CD4-positive, alpha-beta T cell treated with Interleukin-2 at 100 ng/mL for 4 hours (primary cell): Measurements from ENCODE around the gene TAMM41.
"Not testable (repeated sequence)": the region's sequence is repeated elsewhere in the genome, so short reads cannot be mapped to it uniquely, and the experiment has no call there.

ENCODE experiments used
- DNase-seq: peaks from one replicate; pipeline ENCODE4 v3.0.0-alpha.2; 2020; ENCODE audit warnings: low spot score

Gene TAMM41

DNA sequence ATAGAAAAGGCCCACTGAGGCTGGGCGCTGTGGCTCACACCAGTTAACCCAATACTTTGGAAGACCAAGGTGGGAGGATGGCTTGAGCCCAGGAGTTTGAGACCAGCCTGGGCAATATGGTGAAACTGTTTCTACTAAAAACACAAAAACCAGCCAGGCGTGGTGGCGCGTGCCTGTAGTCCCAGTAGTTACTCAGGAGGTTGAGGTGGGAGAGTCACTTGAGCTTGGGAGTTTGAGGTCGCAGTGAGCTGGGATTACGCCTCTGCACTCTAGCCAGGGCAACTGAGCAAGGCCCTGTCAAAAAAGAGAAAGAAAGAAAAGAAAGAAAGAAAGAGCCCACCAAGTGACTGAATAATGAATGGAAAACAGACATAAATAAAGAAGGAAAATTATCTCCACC, 32.0 kb downstream of the TAMM41 start:
- no peak for DNase-seq

GRCh38 chr3:11810276-11810675, 36.4 kb downstream of the TAMM41 start:
- DNase-seq = no peak

DNA sequence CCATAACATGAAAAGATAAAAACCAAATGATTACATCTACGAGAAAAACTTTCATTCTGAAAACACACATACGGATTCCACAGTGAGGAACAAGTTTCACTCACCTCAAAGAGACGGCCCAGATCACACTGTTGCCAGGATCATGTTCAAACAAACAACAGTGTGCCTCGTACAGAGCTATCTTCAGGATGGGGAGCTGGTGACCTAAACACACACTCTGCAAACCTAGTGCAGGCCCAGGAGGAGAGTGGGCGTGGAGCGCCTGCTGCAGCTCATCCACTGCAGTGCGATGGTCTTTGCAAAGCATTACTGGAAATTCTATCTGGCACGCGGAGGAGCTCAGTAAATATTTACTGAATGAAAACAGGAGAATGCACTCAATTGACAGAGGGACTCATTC, 38.5 kb downstream of the TAMM41 start:
- no peak for DNase-seq

DNA sequence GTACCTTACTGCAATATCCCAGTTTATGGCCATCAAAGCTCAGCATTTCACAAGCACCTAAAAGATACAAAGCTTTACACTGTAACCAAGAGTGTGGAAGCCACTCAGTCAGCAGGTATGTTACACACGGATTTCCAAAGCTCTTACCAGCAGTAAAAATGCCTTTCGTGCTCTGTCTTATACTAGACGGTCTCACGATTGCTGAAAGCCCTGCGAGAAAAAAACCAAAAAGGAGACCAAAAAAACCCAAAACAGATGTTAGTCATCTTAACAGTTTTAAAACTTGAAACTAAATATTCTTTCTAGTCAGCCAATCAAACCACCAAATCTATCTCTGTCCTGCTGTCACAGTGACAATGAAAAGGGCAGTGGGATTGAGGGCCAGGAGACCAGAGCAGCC, 39.0 kb downstream of the TAMM41 start:
- no peak for DNase-seq

DNA sequence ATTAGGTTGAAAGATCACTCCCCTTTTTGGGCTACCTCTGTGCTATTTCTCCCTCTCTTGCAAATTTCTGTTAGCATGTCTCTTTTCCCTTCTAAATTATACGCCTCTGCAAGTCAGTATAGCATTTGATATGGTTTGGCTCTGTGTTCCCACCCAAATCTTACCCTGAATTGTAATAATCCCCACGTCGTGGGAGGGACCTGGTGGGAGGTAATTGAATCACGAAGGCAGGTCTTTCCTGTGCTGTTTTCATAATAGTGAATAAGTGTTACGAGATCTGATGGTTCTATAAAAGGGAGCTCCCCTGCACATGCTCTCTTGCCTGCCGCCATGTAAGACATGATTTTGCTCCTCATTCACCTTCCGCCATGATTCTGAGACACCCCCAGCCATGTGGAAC, 41.0 kb downstream of the TAMM41 start:
- DNase-seq = no peak

- peak; percentile 61 for DNase-seq
Measured at GRCh38 chr3:11803977-11804892, 42.5 kb downstream of the TAMM41 start.

- DNase-seq = no peak
Measured at GRCh38 chr3:11799791-11800190, 46.9 kb downstream of the TAMM41 start.

- DNase-seq = no peak
Measured at GRCh38 chr3:11794927-11795326, 51.8 kb downstream of the TAMM41 start.

GRCh38 chr3:11791339-11792200, 55.1 kb downstream of the TAMM41 start:
- no peak for DNase-seq

DNA sequence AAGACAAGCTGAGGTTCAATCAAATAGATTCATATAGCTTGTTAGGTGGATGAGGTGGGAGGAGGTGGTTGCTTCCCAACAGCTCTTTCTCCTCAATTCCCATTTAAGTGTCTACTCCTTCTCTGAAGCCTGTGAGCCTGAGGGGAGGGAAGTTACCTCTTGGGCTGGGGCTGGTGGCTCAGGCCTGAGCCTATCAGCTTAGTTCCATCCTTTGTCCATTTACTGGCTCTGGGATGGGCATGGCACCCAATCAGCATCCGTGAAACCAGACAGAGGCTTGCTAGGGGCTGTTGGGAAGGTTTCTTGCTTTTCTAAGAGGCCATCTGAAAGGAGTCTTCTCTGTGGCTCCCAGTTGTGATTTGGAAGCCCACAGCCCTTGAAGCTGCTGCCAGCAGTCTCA, 57.3 kb downstream of the TAMM41 start:
- no peak for DNase-seq

DNA sequence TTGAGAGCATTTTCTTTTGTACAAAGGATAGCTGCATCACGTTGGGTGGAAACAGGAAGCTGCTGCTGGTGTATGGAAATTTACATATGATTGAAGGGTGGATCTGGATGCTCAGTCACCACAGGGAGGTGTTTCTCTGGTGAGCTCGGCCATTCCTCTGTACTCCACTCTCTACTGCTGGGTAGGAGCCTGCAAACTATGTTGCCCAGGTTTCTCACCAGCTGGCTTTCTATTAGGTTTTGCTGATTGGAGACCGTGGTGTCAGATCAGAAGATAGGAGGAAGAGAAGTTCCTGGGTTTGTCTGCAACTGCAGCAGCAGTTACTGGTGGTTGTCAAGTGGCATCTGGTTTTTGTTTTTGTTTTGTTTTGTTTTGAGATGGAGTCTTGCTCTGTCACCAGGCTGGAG, 61.7 kb downstream of the TAMM41 start:
- DNase-seq = peak; percentile 25

- no peak for DNase-seq
Measured at GRCh38 chr3:11780341-11780740, 66.3 kb downstream of the TAMM41 start.

- no peak for DNase-seq
Measured at GRCh38 chr3:11779626-11780025, 67.1 kb downstream of the TAMM41 start.

GRCh38 chr3:11778248-11778647, 68.4 kb downstream of the TAMM41 start:
- DNase-seq = no peak

DNA sequence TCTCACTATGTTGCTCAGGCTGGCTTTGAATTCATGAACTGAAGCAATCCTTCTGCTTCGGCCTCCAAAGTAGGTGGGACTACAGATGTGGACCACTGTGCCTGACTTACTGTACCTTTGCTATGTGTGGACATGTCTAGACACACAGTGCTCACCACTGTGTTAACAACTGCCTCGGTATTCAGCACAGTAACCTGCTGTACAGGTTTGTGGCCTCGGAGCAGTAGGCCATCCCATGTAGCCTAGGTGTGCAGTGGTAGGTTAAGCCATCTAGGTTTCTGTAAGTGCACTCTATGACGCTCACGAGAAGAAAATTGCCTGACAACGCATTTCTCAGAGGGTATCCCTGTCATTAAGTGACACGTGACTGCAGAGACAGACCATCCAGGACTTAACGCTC, 70.3 kb downstream of the TAMM41 start:
- no peak for DNase-seq

GRCh38 chr3:11775493-11775892, 71.2 kb downstream of the TAMM41 start:
- DNase-seq = no peak

- DNase-seq = no peak
Measured at GRCh38 chr3:11774296-11774877, 72.3 kb downstream of the TAMM41 start.

DNA sequence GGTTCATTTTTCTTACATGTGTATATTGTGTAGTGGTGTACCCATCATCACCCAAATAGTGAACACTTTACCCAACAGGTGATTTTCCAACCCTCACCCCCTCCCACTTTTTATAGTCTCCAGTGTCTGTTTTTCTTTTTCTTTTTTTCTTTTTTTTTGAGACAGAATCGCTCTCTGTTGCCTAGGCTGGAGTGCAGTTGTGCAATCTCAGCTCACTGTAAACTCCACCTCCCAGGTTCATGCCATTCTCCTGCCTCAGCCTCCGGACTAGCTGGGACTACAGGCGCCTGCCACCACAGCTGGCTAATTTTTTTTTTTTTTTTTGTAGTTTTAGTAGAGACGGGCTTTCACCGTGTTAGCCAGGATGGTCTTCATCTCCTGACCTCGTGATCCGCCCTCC, 74.8 kb downstream of the TAMM41 start:
- DNase-seq = not testable (repeated sequence)

- DNase-seq = peak; percentile 91
Measured at GRCh38 chr3:11770477-11771391, 76.0 kb downstream of the TAMM41 start.

GRCh38 chr3:11769704-11770476, 76.8 kb downstream of the TAMM41 start:
- DNase-seq = no peak

DNA sequence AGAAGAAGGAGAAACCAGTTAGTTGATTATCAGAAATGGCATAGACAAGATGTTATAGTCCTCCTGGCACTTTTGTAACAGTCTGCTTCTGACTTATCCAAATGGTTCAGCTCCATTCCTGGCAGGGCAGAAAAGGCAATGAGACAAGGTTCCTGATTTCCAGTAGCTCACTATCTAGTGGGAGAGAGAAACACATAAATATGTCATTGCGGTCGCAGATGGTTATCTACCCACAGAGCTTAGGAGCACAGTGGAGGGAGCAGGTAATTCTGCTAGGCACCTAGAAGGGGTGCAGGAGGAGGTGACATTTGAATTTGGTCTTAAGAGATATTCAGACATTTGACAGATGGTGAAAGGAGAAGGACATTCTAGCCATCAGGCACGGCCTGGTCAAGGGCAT, 78.1 kb downstream of the TAMM41 start:
- no peak for DNase-seq
